Esophagus (tissue), 2 donors: ENCODE measurements around the gene DNAJC6. TPM values are rescaled to one million over a fixed set of nuclear protein-coding genes. Genes with fewer than 3 reads are reported as not detected.

Experiments used
- H3K27ac ChIP-seq, 2 donors: one replicate each; pipeline ENCODE4 v1.5.1; 2013; ENCODE audit warnings: low read depth in 2 of 2, mild to moderate bottlenecking in 2 of 2, inconsistent platforms in 1 of 2, low read length in 1 of 2, moderate library complexity in 1 of 2
- H3K27me3 ChIP-seq, 2 donors: one replicate each; pipeline ENCODE4 v1.6.1; 2013; ENCODE audit warnings: low read length in 2 of 2, control low read depth in 1 of 2, mild to moderate bottlenecking in 1 of 2; ENCODE audit not compliant: insufficient read depth in 2 of 2, control insufficient read depth in 1 of 2
- H3K36me3 ChIP-seq, 2 donors: one replicate each; pipeline ENCODE4 v1.6.1; 2013; ENCODE audit warnings: low read length in 1 of 2; ENCODE audit not compliant: control insufficient read depth in 2 of 2, insufficient read depth in 2 of 2
- H3K4me1 ChIP-seq, 2 donors: one replicate each; pipeline ENCODE4 v1.6.1; 2013; ENCODE audit warnings: low read length in 1 of 2; ENCODE audit not compliant: control insufficient read depth in 2 of 2, insufficient read depth in 2 of 2
- H3K4me3 ChIP-seq, 2 donors: one replicate each; pipeline ENCODE4 v1.5.1; 2013; ENCODE audit warnings: low read length in 2 of 2, mild to moderate bottlenecking in 2 of 2, low read depth in 1 of 2, moderate library complexity in 1 of 2
- H3K9me3 ChIP-seq, 2 donors: one replicate each; pipeline ENCODE4 v1.6.1; 2013; ENCODE audit warnings: mild to moderate bottlenecking in 2 of 2, low read depth in 1 of 2, low read length in 1 of 2, moderate library complexity in 1 of 2; ENCODE audit not compliant: control insufficient read depth in 2 of 2, insufficient read depth in 1 of 2
- WGBS, 2 donors: extraction: QIAGEN DNeasy Blood & Tissue Kit; methylation state at CpG; one replicate each; pipeline ENCODE4 v1.1.7; 2013; 5-methylcytosine and 5-hydroxymethylcytosine counted together
- polyA plus RNA-seq, 2 donors: library from polyadenylated mRNA; stranded (reverse); fragments of 200-250 nt; gene quantifications; one replicate each; pipeline ENCODE4 v1.2.3, GENCODE V29; 2013
- donor health status: healthy with polysubstance abuse.
- donor health status: Bipolar disorder and iron deficiency.

Gene DNAJC6
- polyA plus RNA-seq, 2 donors: 0.06 to 0.13 TPM

DNA sequence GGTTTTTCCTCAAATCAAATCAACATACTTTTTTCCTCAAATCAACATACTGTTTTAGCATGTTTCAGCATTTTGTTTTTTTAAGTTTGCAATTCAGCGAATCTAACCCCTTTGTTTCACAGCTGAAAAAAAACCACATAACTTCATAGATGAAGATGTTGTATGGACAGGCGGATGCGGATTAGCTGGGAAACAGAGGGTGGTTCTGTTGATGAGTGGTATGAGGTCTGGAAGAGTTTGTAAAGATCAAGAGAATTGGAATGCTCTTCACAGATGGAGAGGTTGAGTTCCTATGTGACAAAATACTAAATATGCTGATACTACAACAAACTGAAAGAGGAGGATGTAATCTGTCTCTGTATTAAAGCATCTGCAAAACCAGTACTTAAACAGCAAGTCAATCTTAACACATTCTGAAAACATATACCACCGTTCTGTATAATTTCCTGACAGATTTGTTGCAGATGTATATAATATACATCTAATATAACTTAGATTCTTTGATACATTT is 100.5 kb downstream of the DNAJC6 start:
- Histone ChIP-seq H3K9me3 (no peaks in the 10 kb centered on the region), H3K36me3 (no peaks in the 10 kb centered on the region), H3K4me1 (no peaks in the 10 kb centered on the region), H3K4me3 (no peak overlapping the region), H3K27me3 (no peaks in the 10 kb centered on the region), H3K27ac (no peak overlapping the region)
- WGBS, 2 donors: 91 to 92% methylated on average over 4 of the region's 4 CpGs

DNA sequence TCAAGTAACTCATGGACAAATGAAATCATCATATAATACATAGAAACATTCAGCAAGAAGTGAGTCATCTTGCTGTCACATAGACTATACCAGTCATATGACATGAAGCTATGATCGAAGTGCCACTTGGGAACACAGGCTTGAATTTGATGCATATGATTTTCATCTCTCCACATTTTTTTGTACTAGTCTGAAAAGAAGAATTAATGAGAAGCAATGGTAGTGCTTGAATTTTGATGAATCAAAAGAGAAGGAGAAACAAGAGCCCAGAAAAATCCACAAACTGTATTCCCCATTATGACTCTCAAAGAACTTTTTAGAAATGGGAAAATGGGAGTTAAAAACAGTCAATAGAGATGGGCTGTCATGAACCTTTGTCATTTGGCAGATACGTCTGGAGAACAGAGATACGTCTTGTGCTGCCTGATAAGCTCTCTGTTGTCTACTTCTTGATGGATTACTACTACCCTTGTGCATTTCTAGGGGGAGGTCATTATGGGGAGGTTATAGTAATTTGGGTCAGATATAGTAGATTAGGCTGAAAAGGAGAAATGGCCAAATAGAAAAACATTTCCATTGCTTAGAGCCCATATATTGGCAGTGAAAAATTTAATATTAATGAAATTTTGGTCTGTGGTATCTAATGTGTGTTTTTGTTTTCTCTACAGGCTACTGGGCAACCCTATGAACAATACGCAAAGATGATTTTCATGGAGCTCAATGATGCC is 103.1 kb downstream of the DNAJC6 start:
- Histone ChIP-seq H3K4me1 (no peaks in the 10 kb centered on the region), H3K9me3 (no peaks in the 10 kb centered on the region), H3K27me3 (no peaks in the 10 kb centered on the region), H3K4me3 (no peak overlapping the region), H3K36me3 (no peaks in the 10 kb centered on the region), H3K27ac (no peak overlapping the region)
- WGBS, 2 donors: 88% methylated on average over 4 of the region's 4 CpGs

DNA sequence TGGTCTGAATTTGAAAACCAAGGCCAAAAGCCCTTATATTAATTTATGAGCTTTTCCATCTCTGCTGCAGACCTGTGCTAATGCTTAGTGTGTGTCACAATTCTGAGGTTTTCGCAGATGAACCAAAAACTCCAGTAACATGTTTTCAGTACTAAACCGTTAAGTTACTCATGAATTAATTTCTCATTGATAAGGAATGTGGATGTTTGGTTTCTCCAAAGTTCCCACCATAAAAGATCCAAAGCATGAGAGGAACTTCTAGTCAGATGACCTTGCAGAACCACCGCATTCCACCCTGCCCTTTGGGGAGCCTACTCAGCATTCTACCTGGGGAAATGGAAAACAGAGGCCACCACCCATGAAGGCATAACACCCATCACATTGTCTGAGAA is 103.6 kb downstream of the DNAJC6 start:
- no peaks in the 10 kb centered on the region for H3K27me3 ChIP-seq
- H3K4me1 ChIP-seq: no peaks in the 10 kb centered on the region
- no peaks in the 10 kb centered on the region for H3K9me3 ChIP-seq
- no peaks in the 10 kb centered on the region for H3K36me3 ChIP-seq
- no peak overlapping the region for H3K27ac ChIP-seq
- H3K4me3 ChIP-seq: no peak overlapping the region
- 89 to 90% methylated on average over 3 of the region's 3 CpGs for WGBS, 2 donors

DNA sequence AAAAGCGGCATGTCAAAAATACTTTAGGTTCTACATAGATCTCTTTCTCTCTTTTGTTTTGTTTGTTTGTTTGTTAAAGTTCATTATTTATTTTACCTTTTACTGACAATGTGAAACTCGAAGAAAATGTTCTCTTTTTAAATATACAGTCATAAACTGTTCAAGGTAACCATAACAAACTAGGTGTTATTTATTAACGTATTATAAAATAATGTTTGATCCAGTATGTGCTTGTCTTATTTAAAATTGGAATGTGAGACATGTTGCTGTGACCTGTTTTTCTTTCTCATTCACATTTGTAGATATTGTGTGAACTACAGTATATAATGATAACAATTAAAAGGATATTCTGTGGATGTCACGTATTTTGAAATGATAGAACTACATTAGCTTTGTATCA is 105.2 kb downstream of the DNAJC6 start:
- 74 to 79% methylated on average over 4 of the region's 4 CpGs for WGBS, 2 donors
- Histone ChIP-seq H3K9me3 (no peaks in the 10 kb centered on the region), H3K4me1 (no peaks in the 10 kb centered on the region), H3K27ac (no peak overlapping the region), H3K27me3 (no peaks in the 10 kb centered on the region), H3K36me3 (no peaks in the 10 kb centered on the region), H3K4me3 (no peak overlapping the region)

DNA sequence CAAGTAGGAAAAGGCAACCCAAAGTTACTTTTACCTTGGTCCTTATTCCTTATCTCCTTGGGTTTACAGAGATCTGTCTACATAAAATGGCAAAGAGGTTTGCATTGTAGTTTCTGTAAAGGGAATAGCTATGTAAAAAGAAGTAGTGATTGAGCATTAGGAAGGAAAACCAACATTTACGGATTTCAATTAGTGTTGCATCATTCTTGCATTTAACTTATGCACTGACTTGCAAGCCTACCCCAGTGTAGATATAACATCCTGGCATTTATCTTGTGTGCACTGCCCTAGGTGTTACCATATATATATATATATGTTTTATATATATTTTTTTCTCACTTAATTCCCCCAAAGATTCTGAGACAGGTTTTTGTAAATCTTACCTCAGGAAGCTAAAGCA is 107.4 kb downstream of the DNAJC6 start:
- H3K9me3 ChIP-seq: no peaks in the 10 kb centered on the region
- no peaks in the 10 kb centered on the region for H3K27me3 ChIP-seq
- WGBS, 2 donors: 90 to 93% methylated on average over 1 of the region's 1 CpG
- H3K4me3 ChIP-seq: no peak overlapping the region
- H3K27ac ChIP-seq: no peak overlapping the region
- H3K36me3 ChIP-seq: no peaks in the 10 kb centered on the region
- no peaks in the 10 kb centered on the region for H3K4me1 ChIP-seq

DNA sequence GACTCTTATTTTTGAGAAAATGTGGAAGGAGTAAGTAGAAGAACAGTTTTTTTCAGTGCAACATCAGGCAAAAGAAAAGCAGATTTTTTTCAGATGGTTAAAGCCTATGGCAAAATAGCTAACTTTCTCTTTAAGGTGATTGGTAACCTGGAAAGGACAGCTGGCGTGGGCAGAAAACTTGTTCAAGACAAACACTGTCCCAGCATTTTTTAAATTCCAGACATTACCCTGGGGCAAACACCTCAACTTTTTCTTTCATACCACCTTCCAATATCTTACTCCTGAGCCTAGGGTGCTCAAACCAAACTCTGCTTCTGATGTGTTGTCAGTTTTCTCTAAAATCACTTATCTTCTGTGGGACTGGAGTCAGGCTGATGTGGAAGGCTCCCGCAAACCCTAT is 108.4 kb downstream of the DNAJC6 start:
- Histone ChIP-seq H3K36me3 (no peaks in the 10 kb centered on the region), H3K4me1 (peaks cover 1 to 7% of the 10 kb centered on the region in 2 donors), H3K4me3 (no peak overlapping the region), H3K9me3 (no peaks in the 10 kb centered on the region), H3K27ac (no peak overlapping the region), H3K27me3 (no peaks in the 10 kb centered on the region)
- 53 to 70% methylated on average over 2 of the region's 2 CpGs for WGBS, 2 donors

DNA sequence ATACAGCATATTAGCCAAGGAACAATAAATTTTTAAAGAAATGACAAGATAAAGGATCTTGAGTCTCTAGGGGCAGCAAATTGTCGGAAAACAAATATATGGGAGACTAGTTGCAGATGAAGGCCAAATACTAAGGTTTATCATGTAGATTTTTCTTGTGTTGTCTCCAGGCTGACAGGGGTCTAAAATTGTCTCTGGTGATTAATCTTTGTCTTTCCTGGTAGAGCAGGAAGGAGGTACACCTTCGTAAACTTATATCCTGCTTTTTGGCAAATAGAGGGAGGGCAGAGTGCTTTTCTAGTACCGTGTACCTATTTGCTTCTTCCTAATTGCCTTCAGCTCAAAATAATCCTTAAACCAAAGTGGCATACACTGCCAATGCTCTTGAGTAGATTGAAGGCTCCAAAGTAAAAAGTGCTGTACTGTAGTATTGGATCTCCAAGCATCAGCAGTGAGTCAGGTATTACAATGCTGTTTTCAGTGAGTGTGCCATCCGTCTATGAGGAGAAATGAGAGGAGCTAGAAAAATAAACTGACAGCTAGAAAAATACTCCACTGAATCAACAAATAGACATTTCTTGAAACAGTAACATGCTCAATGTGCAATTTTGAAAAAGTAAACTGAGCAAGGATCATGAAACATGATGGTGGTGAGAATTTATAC is 109.3 kb downstream of the DNAJC6 start:
- Histone ChIP-seq H3K9me3 (no peaks in the 10 kb centered on the region), H3K27me3 (no peaks in the 10 kb centered on the region), H3K27ac (no peak overlapping the region), H3K4me3 (no peak overlapping the region), H3K4me1 (peaks cover 2 to 10% of the 10 kb centered on the region in 2 donors), H3K36me3 (no peaks in the 10 kb centered on the region)
- whole genome bisulfite sequencing, 2 donors: 85 to 87% methylated on average over 4 of the region's 4 CpGs

DNA sequence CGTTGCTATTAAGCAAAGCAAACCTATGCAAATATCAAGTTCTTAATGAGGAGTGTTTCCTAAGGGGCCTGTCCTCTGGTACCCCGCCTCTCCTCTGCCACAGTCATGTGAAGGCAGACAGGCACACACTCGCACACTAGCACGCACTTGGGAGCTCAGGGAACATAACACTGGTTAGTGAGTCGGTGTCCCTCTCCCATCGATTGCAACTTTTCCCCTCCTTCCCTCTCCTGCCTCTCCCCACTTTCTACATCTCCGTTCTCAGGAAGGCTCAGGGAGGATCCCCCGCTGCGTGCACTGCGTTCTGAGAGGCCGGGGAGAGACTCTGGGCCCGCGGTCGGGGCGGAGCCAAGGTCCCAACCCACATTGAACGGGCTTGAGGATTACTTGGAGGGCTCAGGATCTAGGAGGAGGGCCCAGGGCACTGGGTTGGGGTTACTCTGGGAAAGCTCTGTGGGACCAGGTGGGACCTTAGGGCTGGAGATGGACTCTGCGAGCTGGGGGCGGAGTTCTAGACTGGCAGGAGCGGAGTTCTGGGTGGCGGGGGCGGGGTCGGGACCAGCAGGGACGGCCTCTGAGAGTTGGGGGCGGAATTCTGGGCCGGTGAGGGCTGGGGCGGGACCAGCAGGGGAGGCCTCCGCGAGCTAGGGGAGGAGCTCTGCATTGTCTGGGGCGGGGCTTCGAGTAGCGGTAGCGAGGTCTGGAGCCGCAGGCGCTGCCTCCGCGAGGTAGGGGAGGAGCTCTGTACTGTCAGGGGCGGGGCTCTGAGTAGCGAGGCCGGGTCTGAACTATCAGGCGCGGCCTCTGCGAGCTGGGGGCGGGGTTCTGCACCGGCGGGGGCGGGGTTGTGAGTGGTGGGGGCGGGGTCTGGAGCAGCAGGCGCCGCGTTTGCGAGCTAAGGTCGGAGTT is 110.6 kb downstream of the DNAJC6 start:
- Histone ChIP-seq H3K27ac (peak overlapping the region; percentile 93 to 98), H3K9me3 (no peaks in the 10 kb centered on the region), H3K4me1 (peaks cover 2 to 13% of the 10 kb centered on the region in 2 donors), H3K4me3 (peak overlapping the region; percentile 62 to 71), H3K36me3 (no peaks in the 10 kb centered on the region), H3K27me3 (no peaks in the 10 kb centered on the region)
- WGBS, 2 donors: 1% methylated on average over 40 to 52 of the region's 52 CpGs

DNA sequence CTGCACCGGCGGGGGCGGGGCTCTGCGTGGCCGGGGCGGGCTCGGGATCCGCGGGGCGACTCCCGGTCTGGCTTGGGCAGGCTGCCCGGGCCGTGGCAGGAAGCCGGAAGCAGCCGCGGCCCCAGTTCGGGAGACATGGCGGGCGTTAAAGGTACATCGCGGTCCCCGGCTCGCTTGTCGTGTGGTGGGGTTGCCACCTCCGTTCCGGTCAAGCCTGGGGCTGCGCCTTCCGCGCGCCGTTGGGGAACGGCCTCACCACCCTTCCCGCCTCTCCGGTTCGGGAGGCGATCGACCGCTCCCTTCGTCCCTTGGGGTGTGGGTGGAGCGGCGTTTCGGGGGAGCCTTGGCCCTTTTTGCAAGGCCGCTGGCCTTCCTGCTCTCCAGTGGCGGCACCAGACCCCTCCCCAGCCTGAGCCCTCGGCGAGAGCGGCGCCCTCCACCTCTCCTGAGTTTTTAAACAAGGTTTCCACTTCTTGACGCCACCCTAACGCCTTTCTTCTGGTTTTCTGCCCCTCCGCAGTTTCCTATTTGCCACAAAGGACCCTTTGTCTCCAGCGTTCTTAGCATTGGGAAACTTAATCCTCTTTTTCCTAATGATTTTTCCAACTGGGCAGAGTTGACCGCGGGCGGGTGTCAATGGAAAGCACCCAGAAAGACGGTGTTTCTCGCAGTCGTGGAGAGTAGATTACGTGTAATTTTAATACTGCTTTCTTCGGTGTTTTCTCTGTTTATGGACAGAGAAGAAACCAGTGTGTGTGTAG is 111.4 kb downstream of the DNAJC6 start, which contains the start of the genes LEPR and LEPROT:
LEPR (plus strand) TSS at position 79 of the 761 bp plus-strand sequence. CDS start 144,898 bp downstream, outside the sequence.
LEPROT (plus strand) TSS at position 79 of the 761 bp plus-strand sequence; CDS start at position 136, 57 bp downstream.
- H3K4me3 ChIP-seq: peak within 1 kb of the TSS; percentile 86 to 92
- peaks cover 2 to 16% of the 10 kb centered on the region in 2 donors for H3K4me1 ChIP-seq
- WGBS, 2 donors: 1% methylated on average over 53 to 60 of the region's 60 CpGs
- no peaks in the 10 kb centered on the region for H3K27me3 ChIP-seq
- H3K27ac ChIP-seq: peak within 1 kb of the TSS; percentile 98 to 99
- H3K9me3 ChIP-seq: no peaks in the 10 kb centered on the region
- peaks cover 2 to 5% of the 10 kb centered on the region in 2 donors for H3K36me3 ChIP-seq
